HUES48 (cell line): ENCODE measurements around the gene LRRK2.
"Not testable (repeated sequence)": the region's sequence is repeated elsewhere in the genome, so short reads cannot be mapped to it uniquely, and the experiment has no call there.

Experiments
- H3K27ac ChIP-seq: one replicate; pipeline ENCODE4 v1.7.0; 2013; ENCODE audit warnings: low read depth, low read length, inconsistent platforms
- H3K27me3 ChIP-seq: 2 replicates; pipeline ENCODE4 v1.6.1; 2013; ENCODE audit warnings: mild to moderate bottlenecking, low read length; ENCODE audit not compliant: control insufficient read depth, insufficient read depth
- H3K36me3 ChIP-seq: 2 replicates; pipeline ENCODE4 v1.6.1; 2013; ENCODE audit warnings: low read length; ENCODE audit not compliant: control insufficient read depth, insufficient read depth
- H3K4me1 ChIP-seq: 2 replicates; pipeline ENCODE4 v1.6.1; 2013; ENCODE audit warnings: mild to moderate bottlenecking, low read length; ENCODE audit not compliant: control insufficient read depth, insufficient read depth
- H3K4me3 ChIP-seq: 2 replicates; pipeline ENCODE4 v1.5.1; 2013; ENCODE audit warnings: mild to moderate bottlenecking, low read depth, low read length
- H3K9ac ChIP-seq: 2 replicates; pipeline ENCODE4 v1.6.1; 2013; ENCODE audit warnings: mild to moderate bottlenecking, low read depth, low read length, moderate library complexity
- H3K9me3 ChIP-seq: 2 replicates; pipeline ENCODE4 v1.6.1; 2013; ENCODE audit warnings: low read length; ENCODE audit not compliant: control insufficient read depth, insufficient read depth

The LRRK2 gene

DNA sequence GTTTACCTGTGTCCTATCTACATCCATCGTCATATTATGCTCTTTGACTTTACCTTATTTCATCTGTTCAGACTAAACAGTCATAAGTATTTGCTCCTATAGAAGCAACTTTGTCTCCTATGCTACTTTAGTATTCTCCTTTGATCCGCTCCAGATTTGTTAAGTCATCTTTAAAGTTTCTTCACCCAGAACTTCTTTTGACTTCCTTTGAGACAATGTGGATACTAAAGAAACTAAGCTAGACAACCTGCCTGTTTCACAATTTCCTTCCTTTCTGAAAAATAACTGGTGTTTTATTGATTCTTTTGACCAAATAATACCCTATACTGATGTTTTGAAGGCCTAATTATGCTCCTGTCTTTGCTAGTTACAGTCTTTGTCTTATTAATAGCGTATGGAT is 30.0 kb upstream of the LRRK2 start:
- no peaks in the 10 kb centered on the region for H3K36me3 ChIP-seq
- no peak overlapping the region for H3K4me3 ChIP-seq
- H3K27me3 ChIP-seq: no peaks in the 10 kb centered on the region
- H3K9ac ChIP-seq: no peak overlapping the region
- H3K9me3 ChIP-seq: peaks cover 10% of the 10 kb centered on the region
- H3K27ac ChIP-seq: no peak overlapping the region
- H3K4me1 ChIP-seq: peaks cover 30% of the 10 kb centered on the region

DNA sequence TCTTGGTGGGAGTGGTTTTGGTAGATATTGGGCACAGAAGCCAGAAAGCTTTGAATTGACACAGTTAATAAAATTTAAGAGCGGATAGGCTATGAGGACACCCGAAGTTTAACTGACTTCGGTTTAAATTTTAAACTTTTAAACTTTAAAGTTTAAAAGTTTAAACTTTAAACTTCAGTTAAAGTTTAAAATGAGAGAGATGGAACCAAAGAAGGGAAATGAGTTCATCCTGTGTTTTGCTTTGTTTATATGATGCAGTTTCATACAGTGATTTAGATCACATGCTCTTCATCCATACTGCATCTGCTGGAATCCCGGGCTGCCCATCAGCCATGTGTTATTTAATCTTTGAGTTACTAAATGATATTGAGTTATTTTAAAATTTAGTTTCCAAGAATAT is 27.2 kb upstream of the LRRK2 start:
- H3K9ac ChIP-seq: no peak overlapping the region
- peaks cover 23% of the 10 kb centered on the region for H3K4me1 ChIP-seq
- no peak overlapping the region for H3K27ac ChIP-seq
- no peaks in the 10 kb centered on the region for H3K27me3 ChIP-seq
- H3K4me3 ChIP-seq: no peak overlapping the region
- H3K9me3 ChIP-seq: no peaks in the 10 kb centered on the region
- H3K36me3 ChIP-seq: no peaks in the 10 kb centered on the region

DNA sequence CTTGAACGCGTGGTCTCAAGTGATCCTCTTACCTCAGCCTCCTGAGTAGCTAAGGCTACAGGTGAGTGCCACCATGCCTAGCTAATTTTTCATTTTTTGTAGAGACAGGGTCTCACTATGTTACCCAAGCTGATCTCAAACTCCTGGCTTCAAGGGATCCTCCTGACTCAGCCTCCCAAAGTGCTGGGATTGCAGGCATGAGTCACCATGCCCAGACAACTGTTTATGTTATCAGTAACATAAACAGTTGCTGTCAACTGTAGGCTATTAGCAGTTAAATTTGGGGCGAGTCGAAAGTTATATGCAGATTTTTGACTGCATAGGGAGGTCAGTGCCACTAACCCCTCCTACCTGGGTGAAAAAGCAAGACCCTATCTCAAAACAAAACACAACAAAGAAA is 26.2 kb upstream of the LRRK2 start:
- no peaks in the 10 kb centered on the region for H3K9me3 ChIP-seq
- H3K4me1 ChIP-seq: peaks cover 14% of the 10 kb centered on the region; the same call in 1 of the 2 replicates
- no peak overlapping the region for H3K27ac ChIP-seq
- H3K27me3 ChIP-seq: no peaks in the 10 kb centered on the region
- no peak overlapping the region for H3K4me3 ChIP-seq
- no peak overlapping the region for H3K9ac ChIP-seq
- H3K36me3 ChIP-seq: no peaks in the 10 kb centered on the region

GRCh38 chr12:40202095-40203059 is 22.4 kb upstream of the LRRK2 start:
- H3K4me1 ChIP-seq: no peaks in the 10 kb centered on the region
- no peak overlapping the region for H3K27ac ChIP-seq
- H3K9ac ChIP-seq: no peak overlapping the region
- no peaks in the 10 kb centered on the region for H3K36me3 ChIP-seq
- no peaks in the 10 kb centered on the region for H3K9me3 ChIP-seq
- no peak overlapping the region for H3K4me3 ChIP-seq
- H3K27me3 ChIP-seq: no peaks in the 10 kb centered on the region

- Histone ChIP-seq H3K4me3 (no peak overlapping the region), H3K9me3 (no peaks in the 10 kb centered on the region), H3K27me3 (no peaks in the 10 kb centered on the region), H3K27ac (no peak overlapping the region), H3K4me1 (no peaks in the 10 kb centered on the region), H3K9ac (no peak overlapping the region), H3K36me3 (no peaks in the 10 kb centered on the region)
Observed at GRCh38 chr12:40203060-40203430, 21.8 kb upstream of the LRRK2 start.

GRCh38 chr12:40204337-40204736 is 20.5 kb upstream of the LRRK2 start:
- H3K27me3 ChIP-seq: no peaks in the 10 kb centered on the region
- H3K27ac ChIP-seq: no peak overlapping the region
- H3K4me1 ChIP-seq: no peaks in the 10 kb centered on the region
- no peak overlapping the region for H3K4me3 ChIP-seq
- no peaks in the 10 kb centered on the region for H3K36me3 ChIP-seq
- no peak overlapping the region for H3K9ac ChIP-seq
- no peaks in the 10 kb centered on the region for H3K9me3 ChIP-seq

DNA sequence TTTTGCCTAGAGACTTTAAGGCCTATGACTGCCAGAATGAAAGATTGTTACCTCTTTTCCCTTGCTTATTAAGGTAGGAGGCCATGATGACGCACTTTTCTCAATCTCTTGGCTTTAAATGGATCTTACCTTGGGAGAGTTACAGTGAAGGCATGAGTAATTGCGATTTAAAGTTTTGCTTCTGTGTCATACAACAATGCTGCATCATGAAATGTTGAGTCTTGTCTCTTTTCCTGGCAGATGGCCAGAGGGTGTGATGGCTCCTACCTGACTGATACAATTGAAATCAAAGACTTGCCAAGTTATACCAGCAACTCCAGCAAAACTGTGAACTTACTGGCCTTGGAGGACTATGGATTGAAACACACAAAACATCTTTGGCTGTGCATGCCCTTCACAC is 17.2 kb upstream of the LRRK2 start:
- Histone ChIP-seq H3K9me3 (peaks cover 9% of the 10 kb centered on the region; the same call in 1 of the 2 replicates), H3K4me1 (no peaks in the 10 kb centered on the region), H3K36me3 (no peaks in the 10 kb centered on the region), H3K27ac (no peak overlapping the region), H3K9ac (no peak overlapping the region), H3K4me3 (no peak overlapping the region), H3K27me3 (no peaks in the 10 kb centered on the region)

DNA sequence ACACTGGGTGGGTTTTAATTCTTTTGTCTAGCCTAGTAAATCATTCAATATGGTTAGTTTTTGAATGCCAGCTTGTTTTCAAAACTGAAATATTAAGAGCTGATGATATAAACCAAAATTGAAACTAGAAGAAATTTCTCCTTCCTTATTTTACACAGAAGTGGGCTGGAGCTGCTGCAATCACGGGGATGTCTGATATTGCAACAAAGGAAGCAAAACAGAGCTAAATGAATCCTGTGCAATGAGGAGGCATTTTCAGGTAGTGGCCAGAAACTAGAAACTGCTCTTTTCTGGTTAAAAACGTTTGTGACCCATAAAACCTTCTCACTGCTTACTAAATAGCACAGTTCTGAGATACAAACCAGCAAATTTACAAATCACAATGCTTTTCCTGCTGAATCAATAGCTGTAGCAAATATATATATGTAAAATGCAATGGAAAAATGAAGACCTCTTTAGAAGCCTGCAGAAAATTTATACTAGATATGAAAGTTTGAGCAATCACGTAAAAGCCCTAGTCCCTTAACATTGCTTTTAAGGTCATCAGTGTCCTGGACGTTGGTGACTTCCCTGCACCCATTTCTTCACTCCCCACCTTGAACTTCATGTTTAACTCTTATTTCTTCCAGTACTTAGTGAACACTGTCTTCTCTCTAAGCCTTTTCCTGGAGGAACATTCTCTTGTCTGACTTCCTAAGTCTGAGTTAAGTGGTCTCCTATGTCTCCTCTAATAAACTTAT is 15.9 kb upstream of the LRRK2 start:
- H3K9ac ChIP-seq: no peak overlapping the region
- no peaks in the 10 kb centered on the region for H3K27me3 ChIP-seq
- no peak overlapping the region for H3K27ac ChIP-seq
- H3K36me3 ChIP-seq: no peaks in the 10 kb centered on the region
- peaks cover 11% of the 10 kb centered on the region; the same call in 1 of the 2 replicates for H3K9me3 ChIP-seq
- H3K4me3 ChIP-seq: no peak overlapping the region
- H3K4me1 ChIP-seq: no peaks in the 10 kb centered on the region

DNA sequence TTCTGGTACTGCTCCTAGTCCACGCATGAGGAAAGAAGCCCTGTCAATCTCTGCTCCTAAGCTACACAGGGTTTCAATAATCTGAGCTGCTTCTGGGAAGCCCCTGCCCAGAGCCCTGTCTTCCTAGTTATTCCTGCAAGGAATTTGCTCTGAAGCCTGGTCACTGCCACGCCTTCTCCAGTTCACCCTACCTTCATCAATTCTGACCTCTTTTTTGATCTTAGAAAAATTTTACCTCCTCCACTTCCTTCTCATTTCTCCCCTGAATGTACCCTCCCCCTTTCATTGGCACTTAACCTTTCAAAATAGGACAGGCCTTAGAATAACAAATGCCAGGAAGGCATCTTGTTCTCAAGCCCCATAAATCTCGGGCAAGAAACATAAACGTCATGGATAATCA is 14.9 kb upstream of the LRRK2 start:
- peaks cover 12% of the 10 kb centered on the region; the same call in 1 of the 2 replicates for H3K9me3 ChIP-seq
- no peak overlapping the region for H3K27ac ChIP-seq
- H3K4me1 ChIP-seq: no peaks in the 10 kb centered on the region
- no peaks in the 10 kb centered on the region for H3K36me3 ChIP-seq
- no peaks in the 10 kb centered on the region for H3K27me3 ChIP-seq
- no peak overlapping the region for H3K4me3 ChIP-seq
- H3K9ac ChIP-seq: no peak overlapping the region

- not testable (repeated sequence) for H3K4me1 ChIP-seq, H3K4me3 ChIP-seq, H3K36me3 ChIP-seq, H3K27me3 ChIP-seq, H3K9ac ChIP-seq, H3K27ac ChIP-seq
- peaks cover 12% of the 10 kb centered on the region; the same call in 1 of the 2 replicates for H3K9me3 ChIP-seq
Observed at GRCh38 chr12:40211186-40211585, 13.6 kb upstream of the LRRK2 start.

GRCh38 chr12:40212566-40212965 is 12.2 kb upstream of the LRRK2 start:
- Histone ChIP-seq H3K9ac (no peak overlapping the region), H3K9me3 (peaks cover 12% of the 10 kb centered on the region; the same call in 1 of the 2 replicates), H3K4me1 (no peaks in the 10 kb centered on the region), H3K4me3 (no peak overlapping the region), H3K36me3 (no peaks in the 10 kb centered on the region), H3K27me3 (no peaks in the 10 kb centered on the region), H3K27ac (no peak overlapping the region)
